Measurements from ENCODE around the gene NPIPB13.
"Not testable (repeated sequence)": the region's sequence is repeated elsewhere in the genome, so short reads cannot be mapped to it uniquely, and the experiment has no call there.

The NPIPB13 gene
- 0.21 to 2.1 (median 0.51) reads per million in 17 experiments for total RNA-seq

DNA sequence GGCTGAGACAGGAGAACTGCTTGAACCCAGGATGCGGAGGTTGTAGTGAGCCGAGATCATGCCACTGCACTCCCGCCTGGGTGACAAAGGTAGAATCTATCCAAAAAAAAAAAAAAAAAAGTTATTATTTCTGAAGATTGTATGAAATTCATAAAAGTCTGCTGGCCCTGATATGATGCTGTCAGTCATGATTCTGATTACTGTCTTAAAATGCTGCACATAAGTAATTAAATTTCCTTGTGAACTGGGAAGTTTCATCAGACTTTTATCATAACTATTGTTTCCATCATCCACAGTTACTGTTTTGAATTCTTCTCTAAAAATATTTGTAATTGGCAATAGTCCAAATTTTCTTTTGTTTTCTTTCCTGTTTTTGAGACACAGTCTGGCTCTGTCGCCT, at the start of gene NPIPB13:
NPIPB13 (minus strand) TSS at position 101 of the 400 bp plus-strand sequence. CDS start 2,906 bp downstream, outside the sequence.
- not testable (repeated sequence) for DNase-seq

DNA sequence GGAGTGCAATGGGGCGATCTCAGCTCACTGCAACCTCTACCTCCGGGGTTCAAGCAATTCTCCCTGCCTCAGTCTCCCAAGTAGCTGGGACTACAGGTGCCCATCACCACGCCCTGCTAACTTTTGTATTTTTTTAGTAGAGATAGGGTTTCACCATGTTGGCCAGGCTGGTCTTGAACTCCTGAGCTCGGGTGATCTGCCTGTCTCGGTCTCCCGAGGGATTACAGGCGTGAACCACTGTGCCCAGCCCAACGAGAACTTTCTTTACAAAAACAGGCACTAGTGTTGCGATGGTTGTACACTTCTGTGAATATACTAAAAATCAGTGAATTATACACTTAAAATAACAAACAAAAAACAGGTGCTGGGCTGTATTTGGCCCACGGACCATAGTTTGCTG, 34.1 kb upstream of the NPIPB13 start:
- not testable (repeated sequence) for DNase-seq

DNA sequence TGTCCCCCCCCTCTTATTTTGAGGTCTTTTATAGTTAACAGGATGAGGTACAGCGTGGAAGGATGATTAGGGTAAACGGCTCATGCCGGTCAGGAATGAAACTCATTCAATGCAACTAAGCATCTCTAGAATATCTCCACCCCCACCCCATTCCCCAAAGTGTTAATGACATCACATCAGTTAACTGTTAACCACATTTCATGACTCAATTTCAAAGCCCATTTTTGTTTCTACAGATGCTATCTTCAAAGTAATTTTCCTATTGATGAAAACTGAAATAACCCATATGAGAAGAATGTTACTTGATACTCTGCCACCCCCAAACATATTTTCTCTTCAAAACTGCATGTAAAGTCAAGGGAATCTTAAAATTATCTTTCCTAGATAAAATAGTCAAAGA, 30.2 kb upstream of the NPIPB13 start:
- DNase-seq: not testable (repeated sequence)

DNA sequence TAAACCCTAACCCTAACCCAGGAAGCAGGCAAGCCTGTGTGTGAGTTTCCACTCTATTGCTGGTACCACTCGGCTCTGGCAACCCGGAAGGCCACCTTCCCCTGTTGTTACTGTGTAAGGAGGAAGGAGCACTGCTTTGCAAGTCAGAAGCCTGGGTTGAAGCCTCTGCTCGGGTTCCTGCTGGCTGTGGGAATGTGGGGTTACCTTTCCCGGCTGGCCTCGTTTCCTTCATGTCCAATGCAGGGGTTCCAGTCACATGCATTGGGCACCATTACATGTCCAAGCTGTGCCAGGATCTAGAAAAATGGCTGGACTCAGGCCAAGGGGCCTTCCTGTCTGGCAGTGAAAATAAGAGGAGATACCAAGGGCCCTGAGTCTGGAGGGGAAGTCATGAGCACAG, 31.2 kb downstream of the NPIPB13 start:
- DNase-seq: not testable (repeated sequence)

DNA sequence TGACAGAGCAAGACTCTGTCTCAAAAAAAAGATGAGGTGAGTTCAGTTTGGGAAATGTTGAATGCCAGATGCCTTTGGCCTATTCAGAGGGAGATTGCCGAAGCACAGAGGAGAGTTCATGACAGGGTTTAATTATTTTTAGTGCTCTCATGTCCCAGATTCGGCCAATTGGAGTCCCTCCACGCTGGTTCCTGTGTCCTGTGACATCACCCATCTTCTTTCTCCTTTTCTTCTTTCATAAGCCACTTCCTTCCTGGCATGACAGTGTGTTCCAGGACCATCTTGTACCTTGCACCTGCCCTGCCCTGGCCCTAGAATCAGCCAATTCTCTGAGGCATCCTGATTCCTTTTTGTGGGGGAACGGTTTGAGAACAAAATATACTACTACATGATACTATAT, 36.9 kb downstream of the NPIPB13 start:
- DNase-seq: not testable (repeated sequence)

DNA sequence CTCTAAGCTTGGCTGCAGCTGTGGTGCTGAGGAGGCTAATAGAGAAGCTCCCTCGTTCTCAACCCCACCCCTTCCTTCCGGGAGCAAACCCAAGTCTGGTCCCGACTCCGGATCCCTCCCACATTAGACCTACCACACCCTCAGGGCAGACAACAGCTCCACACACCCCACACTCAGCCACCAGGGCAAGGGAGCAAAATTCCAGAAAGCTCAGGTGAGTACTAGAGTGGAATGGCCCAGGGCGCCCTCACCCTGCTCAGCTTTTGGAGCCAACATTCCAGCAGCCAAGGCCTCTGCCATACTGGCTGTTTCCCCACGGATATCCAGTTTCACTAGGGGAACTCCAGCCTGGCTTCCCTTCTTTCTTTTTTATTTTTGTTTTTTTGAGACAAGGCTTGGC, 39.2 kb downstream of the NPIPB13 start:
- not testable (repeated sequence) for DNase-seq

DNA sequence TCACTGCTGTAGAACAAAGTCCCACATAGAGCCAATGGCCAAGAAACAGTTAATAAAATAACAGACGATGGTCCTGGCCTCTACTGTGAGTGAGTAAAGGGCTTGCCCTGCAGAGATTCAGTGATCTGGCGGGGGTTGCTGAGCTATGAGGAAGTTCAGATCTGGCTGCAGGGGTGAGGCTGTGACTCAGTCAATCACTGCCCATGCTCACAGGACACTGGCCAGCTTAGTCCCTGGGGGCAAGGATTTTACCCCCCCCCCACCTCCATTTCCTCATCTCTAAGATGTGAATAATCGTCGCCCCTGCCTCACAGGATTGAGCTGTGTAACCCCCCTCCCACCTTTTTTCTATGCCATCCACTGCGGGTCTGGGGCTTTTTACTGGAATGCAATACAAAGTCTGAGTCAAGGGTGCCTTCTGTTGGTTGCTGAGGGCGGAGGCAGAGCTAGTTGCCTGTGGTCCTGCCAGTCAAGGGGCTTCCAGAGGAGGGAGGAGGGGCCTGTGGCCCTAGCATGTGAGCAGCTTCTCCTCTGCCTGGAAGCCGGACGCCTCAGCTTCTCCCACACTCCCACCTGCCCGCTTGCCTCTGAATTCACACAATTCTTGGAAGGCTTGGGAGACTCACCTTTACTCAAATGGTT, 41.1 kb downstream of the NPIPB13 start:
- not testable (repeated sequence) for DNase-seq

DNA sequence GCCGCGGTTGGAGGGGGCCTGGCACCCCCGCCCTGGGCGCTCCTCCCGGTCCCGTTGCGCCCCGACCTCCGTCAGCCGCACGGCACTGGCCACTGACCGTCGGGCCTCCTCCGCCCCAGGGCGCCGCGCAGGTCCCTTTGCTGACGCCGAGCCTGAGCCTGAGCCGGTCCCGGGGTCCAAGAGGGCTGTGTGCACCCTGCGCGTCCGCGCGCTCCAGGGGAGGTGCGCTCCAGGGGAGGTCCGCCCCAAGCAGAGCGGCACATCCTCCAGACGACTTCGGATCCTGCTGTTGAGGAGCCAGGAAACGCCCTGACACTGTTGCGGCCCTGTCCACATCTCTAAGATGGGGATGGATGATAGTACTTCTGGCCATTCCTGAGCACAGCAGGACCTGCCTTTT, 42.0 kb downstream of the NPIPB13 start:
- DNase-seq: not testable (repeated sequence)

DNA sequence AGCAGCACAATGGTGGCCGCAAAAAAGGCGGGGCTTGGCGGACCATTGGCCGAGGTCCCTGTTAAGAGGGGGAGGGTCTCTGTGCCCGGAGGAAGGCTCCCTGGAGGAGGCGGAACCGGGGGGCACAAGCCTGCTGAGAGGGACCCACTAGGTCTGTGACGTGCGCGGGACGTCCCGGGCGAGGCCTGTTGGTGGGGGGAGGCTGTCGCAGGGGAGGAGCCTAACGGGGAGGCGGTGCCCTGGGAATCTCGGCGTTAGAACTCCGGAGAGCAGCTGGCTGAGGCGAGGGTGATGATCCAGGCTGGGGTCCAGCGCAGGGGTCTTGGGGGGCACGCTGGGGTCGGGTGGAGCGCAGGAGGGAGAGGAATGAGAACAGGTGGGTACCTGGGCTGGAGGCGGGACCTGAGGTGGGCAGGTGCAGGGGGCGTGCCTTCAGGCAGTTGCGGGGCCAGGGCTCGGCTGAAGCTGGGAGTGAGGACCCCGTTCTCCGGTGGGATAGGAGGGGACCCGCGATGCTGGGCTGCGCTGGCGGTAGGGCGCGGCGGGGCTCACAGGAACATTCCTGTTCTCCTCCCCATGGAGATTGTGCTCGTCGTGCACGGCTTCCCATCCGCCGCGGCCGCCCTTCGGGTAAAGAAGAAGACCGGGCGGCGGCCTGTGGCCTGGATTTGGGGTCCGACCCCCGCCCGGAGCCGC, 42.6 kb downstream of the NPIPB13 start:
- not testable (repeated sequence) for DNase-seq

DNA sequence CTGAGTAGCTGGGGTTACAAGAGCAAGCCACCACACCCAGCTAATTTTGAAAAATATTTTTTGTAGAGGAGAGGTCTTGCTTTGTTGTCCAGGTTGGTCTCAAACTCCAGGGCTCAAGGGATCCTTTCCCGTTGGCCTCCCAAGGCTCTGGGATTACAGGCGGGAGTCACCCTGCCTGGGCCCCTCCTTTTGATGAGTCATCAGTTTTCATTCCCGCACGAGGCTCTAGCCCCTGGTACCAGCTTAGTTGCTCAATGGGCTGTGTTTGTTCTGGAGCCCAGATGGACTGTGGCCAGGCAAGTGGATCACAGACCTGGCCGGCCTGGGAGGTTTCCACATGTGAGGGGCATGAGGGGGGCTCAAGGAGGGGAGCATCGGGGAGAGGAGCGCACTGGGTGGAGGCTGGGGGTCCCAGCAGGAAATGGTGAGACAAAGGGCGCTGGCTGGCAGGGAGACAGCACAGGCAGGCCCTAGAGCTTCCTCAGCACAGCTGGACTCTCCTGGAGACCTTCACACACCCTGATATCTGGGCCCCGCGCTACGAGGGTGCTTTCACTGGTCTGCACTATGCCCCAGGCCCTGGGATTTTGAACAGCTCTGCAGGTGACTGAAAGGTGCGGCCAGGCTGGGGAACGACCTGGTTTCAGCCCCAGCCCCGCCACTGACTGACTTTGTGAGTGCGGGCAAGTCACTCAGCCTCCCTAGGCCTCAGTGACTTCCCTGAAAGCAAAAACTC, 48.5 kb downstream of the NPIPB13 start:
- DNase-seq: not testable (repeated sequence)

DNA sequence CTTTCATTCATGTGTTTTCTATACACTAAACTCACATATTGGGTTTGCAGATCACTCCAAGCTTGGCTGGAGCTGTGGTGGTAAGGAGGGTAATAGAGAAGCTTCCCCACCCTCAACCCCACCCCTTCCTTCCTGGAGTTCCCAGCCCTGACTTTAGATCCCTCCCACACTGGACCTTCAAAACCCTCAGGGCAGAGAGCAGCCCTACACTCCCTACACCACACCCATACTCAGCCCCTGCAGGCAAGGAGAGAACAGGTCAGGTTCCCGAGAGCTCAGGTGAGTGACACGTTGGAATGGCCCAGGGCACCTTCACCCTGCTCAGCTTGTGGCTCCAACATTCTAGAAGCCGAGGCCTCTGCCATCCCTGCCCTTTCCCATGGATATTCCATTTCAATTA, 49.2 kb downstream of the NPIPB13 start, which contains the start of gene SULT1A3:
SULT1A3 (plus strand) TSS at position 207 of the 400 bp plus-strand sequence. CDS start 1,474 bp downstream, outside the sequence.
- DNase-seq: not testable (repeated sequence)

Data from suppressor macrophage (primary cell).